ENCODE data around the gene AKAP13.
"Not testable (repeated sequence)": the region's sequence is repeated elsewhere in the genome, so short reads cannot be mapped to it uniquely, and the experiment has no call there.

The AKAP13 gene

GRCh38 chr15:85440451-85440850 is 60.0 kb downstream of the AKAP13 start:
- no peak for DNase-seq

- DNase-seq: not testable (repeated sequence)
Measured at GRCh38 chr15:85441854-85442253, 61.5 kb downstream of the AKAP13 start.

- no peak for DNase-seq
Measured at GRCh38 chr15:85443046-85443445, 62.6 kb downstream of the AKAP13 start.

- no peak for DNase-seq
Measured at GRCh38 chr15:85443593-85444087, 63.2 kb downstream of the AKAP13 start.

- DNase-seq: no peak
Measured at GRCh38 chr15:85444122-85444745, 63.8 kb downstream of the AKAP13 start.

- no peak for DNase-seq
Measured at GRCh38 chr15:85445361-85445760, 65.0 kb downstream of the AKAP13 start.

- DNase-seq: no peak
Measured at GRCh38 chr15:85451099-85451700, 70.8 kb downstream of the AKAP13 start.

GRCh38 chr15:85452436-85452835 is 72.0 kb downstream of the AKAP13 start:
- no peak for DNase-seq

GRCh38 chr15:85453144-85453872 is 72.9 kb downstream of the AKAP13 start:
- DNase-seq: no peak

- DNase-seq: no peak
Measured at GRCh38 chr15:85454403-85454802, 74.0 kb downstream of the AKAP13 start.

GRCh38 chr15:85455891-85456290 is 75.5 kb downstream of the AKAP13 start:
- DNase-seq: no peak

- DNase-seq: no peak
Measured at GRCh38 chr15:85456798-85457197, 76.4 kb downstream of the AKAP13 start.

GRCh38 chr15:85457392-85457968 is 77.1 kb downstream of the AKAP13 start:
- no peak for DNase-seq

GRCh38 chr15:85458764-85459163 is 78.4 kb downstream of the AKAP13 start:
- DNase-seq: no peak

- no peak for DNase-seq
Measured at GRCh38 chr15:85462029-85462428, 81.6 kb downstream of the AKAP13 start.

- no peak for DNase-seq
Measured at GRCh38 chr15:85463276-85463892, 83.0 kb downstream of the AKAP13 start.

- no peak for DNase-seq
Measured at GRCh38 chr15:85463976-85464375, 83.6 kb downstream of the AKAP13 start.

GRCh38 chr15:85464471-85464870 is 84.1 kb downstream of the AKAP13 start:
- no peak for DNase-seq

- DNase-seq: no peak
Measured at GRCh38 chr15:85470563-85471271, 90.3 kb downstream of the AKAP13 start.

- no peak for DNase-seq
Measured at GRCh38 chr15:85472349-85472748, 91.9 kb downstream of the AKAP13 start.

- DNase-seq: no peak
Measured at GRCh38 chr15:85473455-85473854, 93.1 kb downstream of the AKAP13 start.

Measured in nucleus accumbens (tissue), 56 donors.